Measurements from ENCODE around the gene RXRA.
A peak's percentile ranks its signal among the peaks of the same experiment; 100 is the strongest.
"Not testable (repeated sequence)": the region's sequence is repeated elsewhere in the genome, so short reads cannot be mapped to it uniquely, and the experiment has no call there.

RXRA gene

GRCh38 chr9:134308639-134309220, 17.5 kb upstream of the RXRA start:
- H3K9me3 ChIP-seq (ENCODE audit: control insufficient read depth, low read length), result peaks cover 16% of the 10 kb centered on the region

GRCh38 chr9:134313470-134313869, 12.8 kb upstream of the RXRA start:
- WGBS, result 82% methylated on average over 2 of the region's 2 CpGs
- Histone ChIP-seq H2AK5ac (ENCODE audit: low read length, severe bottlenecking) (no peak overlapping the region), H2AFZ (ENCODE audit: low read depth, low read length) (no peak overlapping the region), H2BK12ac (ENCODE audit: low read length in 2 of 2) (no peak overlapping the region), H3K4me1 (ENCODE audit: control insufficient read depth, insufficient read depth, low read depth, low read length) (peaks cover 13% of the 10 kb centered on the region), H3K23ac (ENCODE audit: low read length in 2 of 2) (no peak overlapping the region), H3K9ac (ENCODE audit: low read length) (no peak overlapping the region), H3K9me3 (ENCODE audit: control insufficient read depth, low read length) (peaks cover 17% of the 10 kb centered on the region), H4K8ac (ENCODE audit: low read length) (no peak overlapping the region), H3K18ac (ENCODE audit: low read depth in 1 of 2, low read length in 2 of 2) (no peak overlapping the region), H2BK120ac (ENCODE audit: low read depth, low read length) (no peak overlapping the region), H3K27ac (ENCODE audit: low read length, poor library complexity, severe bottlenecking) (no peak overlapping the region), H3K4me3 (ENCODE audit: insufficient read depth in 1 of 2, low read depth in 1 of 2, low read length in 2 of 2) (no peak overlapping the region), H2BK5ac (ENCODE audit: low read depth, low read length, poor library complexity, severe bottlenecking) (no peak overlapping the region), H3K4me2 (ENCODE audit: low read length, poor library complexity, severe bottlenecking) (no peak overlapping the region), H3K36me3 (ENCODE audit: control insufficient read depth in 1 of 2, insufficient read depth in 2 of 2, low read depth in 1 of 2, low read length in 2 of 2) (no peaks in the 10 kb centered on the region), H4K91ac (ENCODE audit: low read length) (no peak overlapping the region), H3K14ac (ENCODE audit: low read length in 2 of 2) (peak overlapping the region in 1 of 2 experiments; percentile 38), H3K79me1 (replicated peaks; ENCODE audit: low read length, poor library complexity, severe bottlenecking) (no peaks in the 10 kb centered on the region), H3K4ac (ENCODE audit: low read depth in 1 of 2, low read length in 2 of 2) (no peak overlapping the region), H2BK15ac (ENCODE audit: low read depth, poor library complexity, severe bottlenecking) (no peak overlapping the region), H3K27me3 (ENCODE audit: control insufficient read depth in 1 of 2, insufficient read depth in 1 of 2, low read length in 2 of 2) (peaks cover 4 to 13% of the 10 kb centered on the region in 2 experiments)
- DNase-seq, result no peak

More at GRCh38 chr9:134308639-134309220, 17.5 kb upstream of the RXRA start:
- not testable (repeated sequence) for H2AK5ac ChIP-seq (ENCODE audit: low read length, severe bottlenecking); H3K27ac ChIP-seq (ENCODE audit: low read length, poor library complexity, severe bottlenecking); H3K9ac ChIP-seq (ENCODE audit: low read length); H3K4me1 ChIP-seq (ENCODE audit: control insufficient read depth, insufficient read depth, low read depth, low read length); H3K4ac ChIP-seq (ENCODE audit: low read depth in 1 of 2, low read length in 2 of 2); H3K4me2 ChIP-seq (ENCODE audit: low read length, poor library complexity, severe bottlenecking); H2BK12ac ChIP-seq (ENCODE audit: low read length in 2 of 2); H3K36me3 ChIP-seq (ENCODE audit: control insufficient read depth in 1 of 2, insufficient read depth in 2 of 2, low read depth in 1 of 2, low read length in 2 of 2); H2BK120ac ChIP-seq (ENCODE audit: low read depth, low read length); H2AFZ ChIP-seq (ENCODE audit: low read depth, low read length); H4K91ac ChIP-seq (ENCODE audit: low read length); H3K14ac ChIP-seq (ENCODE audit: low read length in 2 of 2); H2BK5ac ChIP-seq (ENCODE audit: low read depth, low read length, poor library complexity, severe bottlenecking); DNase-seq; H3K23ac ChIP-seq (ENCODE audit: low read length in 2 of 2); H3K79me1 ChIP-seq (replicated peaks; ENCODE audit: low read length, poor library complexity, severe bottlenecking); H2BK15ac ChIP-seq (ENCODE audit: low read depth, poor library complexity, severe bottlenecking); H3K18ac ChIP-seq (ENCODE audit: low read depth in 1 of 2, low read length in 2 of 2); H3K4me3 ChIP-seq (ENCODE audit: insufficient read depth in 1 of 2, low read depth in 1 of 2, low read length in 2 of 2); H4K8ac ChIP-seq (ENCODE audit: low read length)
- 83% methylated on average over 13 of the region's 14 CpGs for WGBS
- peaks cover 15 to 32% of the 10 kb centered on the region in 2 experiments for H3K27me3 ChIP-seq (ENCODE audit: control insufficient read depth in 1 of 2, insufficient read depth in 1 of 2, low read length in 2 of 2)

- no peak overlapping the region for H4K91ac ChIP-seq (ENCODE audit: low read length)
- H3K9me3 ChIP-seq (ENCODE audit: control insufficient read depth, low read length), result peaks cover 17% of the 10 kb centered on the region
- no peak overlapping the region for H3K23ac ChIP-seq (ENCODE audit: low read length in 2 of 2)
- no peak overlapping the region for H2AFZ ChIP-seq (ENCODE audit: low read depth, low read length)
- H4K8ac ChIP-seq (ENCODE audit: low read length), result no peak overlapping the region
- no peak overlapping the region for H2BK120ac ChIP-seq (ENCODE audit: low read depth, low read length)
- DNase-seq, result no peak
- H3K27me3 ChIP-seq (ENCODE audit: control insufficient read depth in 1 of 2, insufficient read depth in 1 of 2, low read length in 2 of 2), result peaks cover under 1 to 10% of the 10 kb centered on the region in 2 experiments
- H3K4me3 ChIP-seq (ENCODE audit: insufficient read depth in 1 of 2, low read depth in 1 of 2, low read length in 2 of 2), result no peak overlapping the region
- no peak overlapping the region for H2BK12ac ChIP-seq (ENCODE audit: low read length in 2 of 2)
- no peaks in the 10 kb centered on the region for H3K36me3 ChIP-seq (ENCODE audit: control insufficient read depth in 1 of 2, insufficient read depth in 2 of 2, low read depth in 1 of 2, low read length in 2 of 2)
- peaks cover 16% of the 10 kb centered on the region for H3K4me1 ChIP-seq (ENCODE audit: control insufficient read depth, insufficient read depth, low read depth, low read length)
- H2AK5ac ChIP-seq (ENCODE audit: low read length, severe bottlenecking), result no peak overlapping the region
- H3K4ac ChIP-seq (ENCODE audit: low read depth in 1 of 2, low read length in 2 of 2), result peak overlapping the region in 1 of 2 experiments; percentile 58
- H3K18ac ChIP-seq (ENCODE audit: low read depth in 1 of 2, low read length in 2 of 2), result no peak overlapping the region
- H2BK15ac ChIP-seq (ENCODE audit: low read depth, poor library complexity, severe bottlenecking), result no peak overlapping the region
- H3K14ac ChIP-seq (ENCODE audit: low read length in 2 of 2), result no peak overlapping the region
- no peak overlapping the region for H3K9ac ChIP-seq (ENCODE audit: low read length)
- H2BK5ac ChIP-seq (ENCODE audit: low read depth, low read length, poor library complexity, severe bottlenecking), result no peak overlapping the region
- H3K27ac ChIP-seq (ENCODE audit: low read length, poor library complexity, severe bottlenecking), result no peak overlapping the region
- no peak overlapping the region for H3K4me2 ChIP-seq (ENCODE audit: low read length, poor library complexity, severe bottlenecking)
- 93% methylated on average over 20 of the region's 20 CpGs for WGBS
- H3K79me1 ChIP-seq (replicated peaks; ENCODE audit: low read length, poor library complexity, severe bottlenecking), result no peaks in the 10 kb centered on the region
These were observed 12.0 kb upstream of the RXRA start for GRCh38 chr9:134314039-134314949.

All from mesenchymal stem cell (in vitro differentiated cells and primary cell).